ENCODE results near the gene C11orf52. TPM values are rescaled to one million over a fixed set of nuclear protein-coding genes. Genes with fewer than 3 reads are reported as not detected.
A peak's percentile ranks its signal among the peaks of the same experiment; 100 is the strongest.

C11orf52 gene
- total and polyA plus RNA-seq, 2 of the 4 experiments (the other 2 are of a cell fraction): 0.90 to 1.1 TPM

GRCh38 chr11:111933872-111934271 is 15.2 kb downstream of the C11orf52 start:
- no peak overlapping the region for H3K27ac ChIP-seq (ENCODE audit: insufficient read depth, low read length)
- ChIA-PET POLR2A (ENCODE audit: unreplicated experiment) (no interaction called here), CTCF (interaction anchor here (1.1 to 1.9 kb wide), 3 partner anchors 45 to 63 kb away, joined by 3 to 11 read pairs (median 7); no protein-coding TSS in a partner anchor)
- H2AK5ac ChIP-seq (ENCODE audit: low read depth, low read length): no peak overlapping the region
- no peak overlapping the region for H2BK5ac ChIP-seq (ENCODE audit: low read depth, low read length, poor library complexity, severe bottlenecking)
- H3K4me2 ChIP-seq (ENCODE audit: low read depth, low read length): no peak overlapping the region
- H2BK20ac ChIP-seq (ENCODE audit: low read depth, low read length): no peak overlapping the region
- ATAC-seq (ENCODE audit: low read depth) (no peak), DNase-seq (peak; percentile 42)
- H3K14ac ChIP-seq (replicated peaks; ENCODE audit: low read depth, low read length): no peak overlapping the region
- no peak overlapping the region for H4K5ac ChIP-seq (ENCODE audit: low read depth, low read length)
- intact Hi-C loops (cut with micrococcal nuclease): loop anchor here (5.0 kb wide), 2 partner anchors 148 to 343 kb away; no protein-coding TSS in a partner anchor
- TF ChIP-seq CHD1 (IDR thresholded peaks at IDR 0.05; ENCODE audit: low read depth, low read length) (no peak), CEBPB (IDR thresholded peaks at IDR 0.05; ENCODE audit: low read depth, low read length) (peak; percentile 84)
- no TSS peak for BruUV-seq (replicated peaks)
- no peak overlapping the region for H3K56ac ChIP-seq (ENCODE audit: extremely low read depth, insufficient read depth, low read length)
- no peaks in the 10 kb centered on the region for H3K27me3 ChIP-seq (ENCODE audit: control insufficient read depth, insufficient read depth, low read length)
- no peak overlapping the region for H3K18ac ChIP-seq (ENCODE audit: low read depth, low read length)
- H4K91ac ChIP-seq (ENCODE audit: insufficient read depth, low read depth, low read length): no peak overlapping the region
- peaks cover 9 to 21% of the 10 kb centered on the region in 2 experiments; a peak in 3 of 4 replicates for H3K79me1 ChIP-seq (ENCODE audit: low read depth in 1 of 2, low read length in 2 of 2)
- H4K8ac ChIP-seq (ENCODE audit: low read depth in 2 of 2, low read length in 2 of 2): no peak overlapping the region
- in situ Hi-C loops (cut with MboI; ENCODE audit: low sequenced_read_pairs): no loop called here
- H2BK120ac ChIP-seq (ENCODE audit: low read depth, low read length): no peak overlapping the region
- H3K4me3 ChIP-seq (ENCODE audit: insufficient read depth, low read depth, low read length): no peak overlapping the region
- H3K4me1 ChIP-seq (ENCODE audit: control insufficient read depth, insufficient read depth, low read length): peaks cover 25% of the 10 kb centered on the region
- WGBS, 2 experiments (ENCODE audit: extremely low coverage in 2 of 2, insufficient read length in 1 of 2): no CpG with 5 or more reads among the region's 1 CpG
- dilution Hi-C loops (cut with HindIII; ENCODE audit: low sequenced_read_pairs, unreplicated experiment): no loop called here
- no peak overlapping the region for H2BK15ac ChIP-seq (ENCODE audit: low read depth, low read length)
- H3K9ac ChIP-seq (ENCODE audit: low read depth, low read length): no peak overlapping the region
- H2AK9ac ChIP-seq (replicated peaks; ENCODE audit: low read depth, low read length, poor library complexity): no peak overlapping the region
- no peaks in the 10 kb centered on the region for H4K20me1 ChIP-seq (ENCODE audit: insufficient read depth, low read length)
- no peak overlapping the region for H2AFZ ChIP-seq (replicated peaks; ENCODE audit: low read length, poor library complexity)
- peaks cover 18% of the 10 kb centered on the region for H3K9me1 ChIP-seq (ENCODE audit: insufficient read depth, low read length)
- H3K4ac ChIP-seq (ENCODE audit: low read depth, low read length): no peak overlapping the region
- H3K36me3 ChIP-seq (ENCODE audit: control insufficient read depth, insufficient read depth, low read length): no peaks in the 10 kb centered on the region
- H3K9me3 ChIP-seq (ENCODE audit: control insufficient read depth, insufficient read depth, low read length): no peaks in the 10 kb centered on the region
- H3K23ac ChIP-seq (ENCODE audit: low read depth, low read length): no peak overlapping the region
